AG10803 (cell line): Measurements from ENCODE around the gene ZSCAN18.

Experiments used
- DNase-seq: peaks from one replicate; pipeline ENCODE4 v3.0.0; 2010; ENCODE audit warnings: low read depth
- H3K4me3 ChIP-seq: 2 replicates; pipeline ENCODE4 v1.5.1; 2011; ENCODE audit warnings: mild to moderate bottlenecking, low read length, control low read depth
- TF ChIP-seq, protein P1 (sequence below): conservative IDR thresholded peaks from 2 replicates; pipeline ENCODE4 v1.5.1; 2011; ENCODE audit warnings: mild to moderate bottlenecking, low read length, control low read depth, inconsistent platforms

The ZSCAN18 gene

DNA sequence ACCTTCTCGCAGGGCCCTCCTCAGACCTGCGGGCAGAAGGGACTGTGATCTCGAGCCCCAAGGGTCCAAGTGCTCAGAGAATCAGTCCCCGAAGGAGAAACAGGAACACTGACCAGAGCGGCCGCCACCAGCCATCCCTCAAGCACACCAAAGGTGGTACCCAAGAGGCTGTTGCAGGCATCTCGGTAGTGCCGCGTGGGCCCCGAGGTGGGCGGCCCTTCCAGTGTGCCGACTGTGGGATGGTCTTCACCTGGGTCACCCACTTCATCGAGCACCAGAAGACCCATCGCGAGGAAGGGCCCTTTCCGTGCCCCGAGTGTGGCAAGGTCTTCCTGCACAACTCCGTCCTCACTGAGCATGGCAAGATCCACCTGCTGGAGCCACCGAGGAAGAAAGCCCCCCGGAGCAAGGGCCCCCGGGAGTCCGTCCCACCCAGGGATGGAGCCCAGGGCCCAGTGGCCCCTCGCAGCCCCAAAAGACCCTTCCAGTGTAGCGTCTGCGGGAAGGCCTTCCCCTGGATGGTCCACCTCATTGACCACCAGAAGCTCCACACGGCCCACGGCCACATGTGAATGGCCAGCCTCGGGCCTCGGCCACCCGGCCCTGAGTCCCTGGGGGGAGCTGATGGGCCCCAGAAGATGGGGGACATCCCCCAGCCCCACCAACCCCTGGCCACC is 44.4 kb downstream of the ZSCAN18 start:
- H3K4me3 ChIP-seq = no peak overlapping the region
- TF ChIP-seq, protein P1, sequence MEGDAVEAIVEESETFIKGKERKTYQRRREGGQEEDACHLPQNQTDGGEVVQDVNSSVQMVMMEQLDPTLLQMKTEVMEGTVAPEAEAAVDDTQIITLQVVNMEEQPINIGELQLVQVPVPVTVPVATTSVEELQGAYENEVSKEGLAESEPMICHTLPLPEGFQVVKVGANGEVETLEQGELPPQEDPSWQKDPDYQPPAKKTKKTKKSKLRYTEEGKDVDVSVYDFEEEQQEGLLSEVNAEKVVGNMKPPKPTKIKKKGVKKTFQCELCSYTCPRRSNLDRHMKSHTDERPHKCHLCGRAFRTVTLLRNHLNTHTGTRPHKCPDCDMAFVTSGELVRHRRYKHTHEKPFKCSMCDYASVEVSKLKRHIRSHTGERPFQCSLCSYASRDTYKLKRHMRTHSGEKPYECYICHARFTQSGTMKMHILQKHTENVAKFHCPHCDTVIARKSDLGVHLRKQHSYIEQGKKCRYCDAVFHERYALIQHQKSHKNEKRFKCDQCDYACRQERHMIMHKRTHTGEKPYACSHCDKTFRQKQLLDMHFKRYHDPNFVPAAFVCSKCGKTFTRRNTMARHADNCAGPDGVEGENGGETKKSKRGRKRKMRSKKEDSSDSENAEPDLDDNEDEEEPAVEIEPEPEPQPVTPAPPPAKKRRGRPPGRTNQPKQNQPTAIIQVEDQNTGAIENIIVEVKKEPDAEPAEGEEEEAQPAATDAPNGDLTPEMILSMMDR = no peak
- no peak for DNase-seq

- DNase-seq = no peak
- TF ChIP-seq, protein P1 = no peak
- H3K4me3 ChIP-seq = no peak overlapping the region
Observed at GRCh38 chr19:58052256-58052655, 45.8 kb downstream of the ZSCAN18 start.

DNA sequence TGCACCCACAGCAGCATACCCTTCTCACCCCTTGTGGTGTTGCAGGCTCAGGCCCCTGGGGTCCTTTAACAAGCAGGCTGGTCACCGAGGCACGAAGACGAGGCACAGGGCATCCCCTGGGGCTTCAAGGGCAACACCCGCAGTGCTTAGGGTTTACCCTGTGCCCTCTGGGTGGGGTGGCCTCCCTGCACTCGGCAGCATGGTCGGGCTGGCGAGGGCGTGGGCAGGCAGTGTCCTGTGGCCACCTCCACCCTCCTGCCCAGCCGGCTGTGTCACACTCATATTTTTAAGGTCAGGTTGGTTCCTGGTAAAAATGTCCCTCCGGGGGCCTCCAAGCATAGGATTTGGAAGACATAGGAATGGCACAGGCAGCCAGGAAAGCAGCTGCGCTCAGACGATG is 50.4 kb downstream of the ZSCAN18 start:
- H3K4me3 ChIP-seq = no peak overlapping the region
- TF ChIP-seq, protein P1 = no peak
- DNase-seq = no peak

GRCh38 chr19:58046856-58047255 is 51.2 kb downstream of the ZSCAN18 start:
- H3K4me3 ChIP-seq = no peak overlapping the region
- no peak for DNase-seq
- TF ChIP-seq, protein P1 = no peak

DNA sequence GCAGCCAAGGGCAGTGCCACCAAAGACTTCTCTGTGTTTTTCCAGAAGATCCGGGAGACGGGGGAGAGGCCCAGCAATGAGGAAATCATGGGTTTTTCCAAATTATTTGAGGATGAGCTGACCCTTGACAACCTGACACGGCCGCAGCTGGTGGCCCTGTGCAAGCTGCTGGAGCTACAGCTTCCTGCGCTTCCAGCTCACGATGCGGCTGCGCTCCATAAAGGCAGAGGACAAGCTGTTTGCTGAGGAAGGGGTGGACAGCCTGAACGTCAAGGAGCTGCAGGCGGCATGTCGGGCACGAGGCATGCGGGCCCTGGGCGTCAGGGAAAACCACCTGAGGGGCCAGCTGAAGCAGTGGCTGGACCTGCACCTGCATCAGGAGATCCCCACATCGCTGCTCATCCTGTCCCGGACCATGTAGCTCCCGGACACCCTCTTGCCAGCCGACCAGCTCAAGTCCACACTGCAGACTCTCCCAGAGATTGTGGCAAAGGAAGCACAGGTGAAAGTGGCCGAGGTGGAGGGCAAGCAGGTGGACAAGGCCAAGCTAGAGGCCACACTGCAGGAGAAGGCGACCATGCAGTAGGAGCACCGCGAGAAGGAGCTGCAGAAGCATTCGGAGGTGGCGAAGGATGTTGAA is 52.5 kb downstream of the ZSCAN18 start:
- H3K4me3 ChIP-seq = no peak overlapping the region
- DNase-seq = no peak
- TF ChIP-seq, protein P1 = no peak

- H3K4me3 ChIP-seq = no peak overlapping the region
- no peak for DNase-seq
- TF ChIP-seq, protein P1 = no peak
Observed at GRCh38 chr19:58044886-58045285, 53.1 kb downstream of the ZSCAN18 start.

DNA sequence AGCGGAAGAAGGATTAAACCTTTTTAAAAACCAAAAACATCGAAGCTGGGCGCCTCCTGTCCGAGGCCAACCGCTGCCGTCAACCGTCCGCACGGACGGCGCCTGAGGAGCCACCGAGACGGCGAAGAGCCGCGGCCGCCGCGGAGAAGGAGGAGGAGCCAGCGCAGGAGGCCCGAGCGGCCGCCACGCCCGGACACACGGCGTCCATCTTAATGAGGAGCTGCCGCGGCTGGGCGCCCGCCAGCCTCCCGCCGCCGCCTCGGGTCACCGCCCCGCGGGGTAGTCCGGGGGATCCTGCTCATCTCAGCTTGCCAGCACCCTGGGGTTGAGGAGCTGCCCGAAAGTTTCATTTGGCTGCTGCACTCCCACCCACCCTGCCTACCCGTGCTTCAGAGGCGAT is 53.6 kb downstream of the ZSCAN18 start:
- DNase-seq = no peak
- TF ChIP-seq, protein P1 = no peak

More for the DNA sequence above, 53.6 kb downstream of the ZSCAN18 start:
- H3K4me3 ChIP-seq = no peak overlapping the region
